NCI-H2196 treated with DMSO at 0.1 percent for 48 hours (cell line): Measurements from ENCODE around the gene EMILIN3.

Experiments used
- DNase-seq: peaks from one replicate; lab custom pipeline; 2025; ENCODE audit not compliant: unreplicated experiment; lab: John Stamatoyannopoulos, UW

Gene EMILIN3

DNA sequence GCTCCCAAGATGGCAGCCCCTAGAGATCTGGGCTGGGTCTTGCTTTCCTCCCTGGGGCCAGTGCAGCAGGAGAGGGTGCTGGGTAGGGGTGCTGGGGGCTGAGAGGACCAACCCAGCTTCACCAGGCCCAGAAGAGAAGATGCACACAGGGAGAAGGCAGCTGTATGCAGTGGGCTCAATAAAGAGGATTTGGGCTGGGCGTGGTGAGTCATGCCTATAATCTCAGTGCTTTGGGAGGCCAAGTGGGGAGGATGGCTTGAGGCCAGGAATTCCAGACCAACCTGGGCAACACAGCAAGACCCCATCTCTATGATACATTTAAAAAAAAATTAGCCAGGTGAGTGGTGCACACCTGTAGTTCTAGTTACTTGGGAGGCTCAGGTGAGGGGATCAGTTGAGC, 25.7 kb upstream of the EMILIN3 start:
- no peak for DNase-seq

DNA sequence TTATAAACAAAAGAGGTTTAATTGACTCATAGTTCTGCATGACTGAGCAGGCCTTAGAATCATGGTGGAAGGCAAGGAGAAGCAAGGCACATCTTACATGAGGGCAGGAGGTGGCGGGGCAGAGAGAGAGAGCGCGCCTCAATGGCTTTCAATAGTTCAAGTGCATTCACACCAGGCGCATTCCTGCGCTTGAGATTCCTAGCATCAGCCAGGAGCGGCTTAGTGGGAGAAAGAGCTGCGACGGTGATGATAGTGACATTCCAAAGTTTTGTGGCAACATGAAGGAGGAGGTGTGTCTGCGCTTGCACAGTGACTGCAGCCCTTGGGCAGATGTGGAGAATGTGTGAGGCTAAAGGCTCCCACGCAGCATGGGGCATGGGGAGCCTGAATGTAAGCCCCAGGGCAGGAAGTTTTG, 25.0 kb upstream of the EMILIN3 start:
- DNase-seq, result no peak

DNA sequence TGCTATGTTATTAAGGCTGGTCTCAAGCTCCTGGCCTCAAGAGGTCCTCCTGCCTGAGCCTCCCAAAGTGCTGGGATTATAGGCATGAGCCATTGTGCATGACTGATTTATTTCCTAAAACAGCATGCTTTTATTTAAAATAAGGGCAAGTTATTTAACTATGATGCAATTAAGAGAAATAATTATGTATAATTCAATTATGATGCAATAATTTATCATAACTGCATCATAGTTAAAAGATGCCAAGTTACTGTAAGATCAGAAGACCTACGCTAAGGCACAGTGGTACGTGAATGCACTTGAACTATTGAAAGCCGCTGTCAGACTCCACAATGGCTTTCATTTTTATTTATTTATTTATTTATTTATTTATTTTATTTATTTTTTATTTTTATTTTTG, 24.3 kb upstream of the EMILIN3 start:
- no peak for DNase-seq

DNA sequence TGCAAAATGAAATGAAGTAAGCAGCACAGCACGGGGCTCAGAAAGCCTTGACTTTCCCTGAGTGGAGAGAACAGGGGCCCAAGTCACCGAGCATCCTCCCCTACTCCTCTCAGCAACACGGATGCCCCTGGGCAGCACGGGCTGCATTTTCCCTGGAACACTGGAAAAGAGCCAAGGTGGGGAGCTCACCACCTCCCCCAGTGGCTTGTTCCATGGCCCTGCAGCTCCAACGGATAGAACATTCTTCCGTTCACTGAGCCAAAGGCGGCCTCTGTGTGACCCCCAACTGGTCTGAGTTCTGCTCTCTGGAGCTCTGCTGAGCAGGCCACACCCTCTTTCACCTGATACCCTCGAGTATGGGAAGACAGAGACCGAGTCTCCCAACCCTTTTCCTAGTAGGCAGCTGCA, 20.8 kb upstream of the EMILIN3 start:
- DNase-seq, result no peak

- DNase-seq, result no peak
Observed at GRCh38 chr20:41386502-41387427, 20.1 kb upstream of the EMILIN3 start.

GRCh38 chr20:41382791-41383305, 16.2 kb upstream of the EMILIN3 start:
- DNase-seq, result no peak

GRCh38 chr20:41380551-41381193, 14.1 kb upstream of the EMILIN3 start:
- no peak for DNase-seq

- no peak for DNase-seq
Observed at GRCh38 chr20:41379551-41379950, 12.9 kb upstream of the EMILIN3 start.

DNA sequence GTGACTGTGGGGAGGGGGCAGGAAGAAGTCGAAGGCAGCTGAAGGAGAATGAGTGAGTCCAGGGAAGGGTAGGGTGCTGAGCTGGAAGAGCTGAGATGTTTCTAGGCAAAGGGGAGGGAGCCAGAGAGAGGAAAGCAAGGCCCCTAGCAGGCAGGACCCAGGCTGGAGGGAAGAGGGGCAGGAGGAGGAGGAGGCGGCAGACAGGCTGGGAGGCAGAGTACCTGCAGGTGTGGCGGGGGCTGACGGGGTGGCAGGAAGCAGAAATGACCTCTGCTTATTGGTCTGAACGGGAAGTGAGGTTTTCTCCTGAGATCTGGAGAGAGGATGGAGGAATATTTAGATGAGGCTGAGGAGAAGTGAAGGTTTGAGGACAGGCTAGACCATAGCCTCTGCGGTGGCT, 10.7 kb upstream of the EMILIN3 start:
- no peak for DNase-seq

DNA sequence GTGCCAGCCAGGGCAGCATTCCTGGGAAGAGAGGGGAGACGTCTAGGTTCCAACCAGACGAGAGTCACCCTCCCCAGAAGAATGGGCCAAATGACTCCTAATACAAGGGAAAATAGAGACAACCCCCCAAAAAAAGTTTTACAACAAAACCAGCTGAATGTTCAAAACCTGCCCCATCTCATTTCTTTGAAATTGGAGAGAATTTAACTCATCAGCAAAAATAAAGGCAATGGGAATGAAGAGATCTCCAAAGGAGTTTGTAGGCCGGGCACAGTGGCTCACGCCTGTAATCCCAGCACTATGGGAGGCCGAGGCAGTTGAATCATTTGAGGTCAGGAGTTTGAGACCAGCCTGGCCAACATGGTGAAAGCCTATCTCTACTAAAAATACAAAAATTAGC, 9.7 kb upstream of the EMILIN3 start:
- DNase-seq, result no peak

DNA sequence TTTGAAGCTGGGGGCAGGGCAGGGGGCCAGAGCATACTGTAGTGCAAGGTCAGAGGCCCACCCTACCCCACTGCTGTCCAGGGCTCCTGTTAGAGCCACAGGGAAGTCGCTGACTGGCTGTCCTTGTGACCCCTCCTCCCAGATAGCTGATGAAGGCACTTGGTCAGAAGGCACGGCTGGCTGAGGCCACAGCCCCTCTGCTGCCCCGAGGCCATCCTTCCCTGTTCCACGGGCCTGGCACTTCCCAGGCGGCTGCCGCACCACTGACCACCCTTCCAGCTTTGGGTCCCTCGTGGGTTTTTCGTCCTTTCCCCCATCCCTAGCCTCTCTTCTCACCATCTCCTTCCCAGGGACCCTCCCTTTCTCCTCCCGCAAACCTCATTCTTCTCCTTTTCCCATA, 9.2 kb upstream of the EMILIN3 start:
- DNase-seq, result no peak

GRCh38 chr20:41373931-41374920, 7.6 kb upstream of the EMILIN3 start:
- DNase-seq, result no peak

GRCh38 chr20:41373251-41373783, 6.7 kb upstream of the EMILIN3 start:
- DNase-seq, result no peak

DNA sequence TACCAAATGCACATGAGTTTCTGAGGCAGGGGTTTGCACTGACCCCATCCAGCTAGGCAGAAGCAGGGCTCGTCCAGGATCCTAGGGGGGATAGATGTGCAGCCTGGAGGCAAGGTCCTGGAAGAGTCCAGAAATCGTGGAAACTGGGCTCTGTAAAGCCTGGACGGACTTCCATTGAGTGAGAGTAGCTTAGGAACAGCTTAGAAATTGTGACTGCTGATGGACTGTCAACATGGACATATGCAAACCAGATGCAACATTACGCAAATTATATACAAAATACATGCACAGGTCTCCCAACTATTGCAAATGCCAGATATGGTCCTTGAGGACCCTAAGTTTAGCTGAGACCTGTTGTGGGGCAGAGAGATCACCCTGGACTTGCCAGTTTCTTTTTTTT, 4.8 kb upstream of the EMILIN3 start:
- DNase-seq, result no peak

GRCh38 chr20:41370176-41370575, 3.6 kb upstream of the EMILIN3 start:
- no peak for DNase-seq

DNA sequence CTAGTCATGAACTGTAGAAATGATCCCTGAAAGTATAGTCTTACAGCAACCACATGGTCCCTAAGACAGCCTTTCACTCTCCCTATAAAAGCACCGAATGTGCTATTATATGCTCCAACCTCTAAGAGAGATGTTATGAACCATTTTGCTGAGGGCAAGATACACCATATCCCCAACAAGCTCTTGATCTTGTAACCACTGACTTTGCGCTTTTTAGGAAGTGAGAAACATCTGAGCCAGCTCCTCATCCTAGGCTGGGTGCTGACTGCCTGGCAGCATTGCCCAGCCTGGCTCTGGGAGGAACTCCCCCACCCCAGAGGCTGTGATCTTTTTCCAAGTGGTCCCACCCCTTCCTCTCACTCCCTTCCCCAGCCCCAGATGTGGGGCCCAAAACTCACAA, 3.1 kb upstream of the EMILIN3 start:
- no peak for DNase-seq

DNA sequence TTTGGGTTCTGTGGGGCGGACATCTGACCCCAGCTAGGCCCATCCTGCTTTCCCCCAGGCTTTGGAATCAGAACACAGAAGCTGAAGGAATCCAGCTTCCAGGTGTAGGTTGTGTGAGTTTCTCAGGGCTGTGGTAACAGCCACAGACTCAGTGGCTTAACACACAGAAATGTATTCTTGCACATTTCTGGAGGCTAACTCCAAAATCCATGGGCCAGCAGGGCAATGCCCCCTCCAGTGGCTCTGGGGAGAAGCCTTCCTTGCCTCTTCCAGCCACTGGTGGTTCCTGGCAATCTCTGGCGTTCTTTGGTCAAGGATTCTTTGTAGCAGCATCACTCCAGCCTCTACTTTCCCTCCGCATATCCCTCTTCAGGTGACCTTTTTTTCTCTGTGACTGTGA, 1.3 kb upstream of the EMILIN3 start:
- DNase-seq, result no peak

DNA sequence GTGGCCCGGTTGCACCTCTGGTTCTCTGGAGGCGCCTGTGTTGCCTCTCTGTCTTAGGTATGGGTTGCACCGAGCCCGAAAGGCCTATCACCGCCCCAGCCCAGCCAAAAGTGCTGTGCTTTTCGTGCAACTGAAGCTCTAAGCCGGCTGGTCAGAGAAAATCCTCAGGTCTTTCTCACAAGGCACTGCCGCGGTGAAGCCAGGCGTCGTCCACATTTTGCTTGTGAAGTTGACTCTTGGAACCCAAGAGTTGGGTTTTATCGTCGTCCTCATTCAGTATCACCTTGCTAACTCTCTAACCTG, 726 bp upstream of the EMILIN3 start:
- DNase-seq, result no peak

GRCh38 chr20:41365777-41366545, 657 bp downstream of the EMILIN3 start:
- no peak for DNase-seq
